AG10803 (cell line): Measurements from ENCODE around the gene AK8.

Source experiments
- DNase-seq: peaks from one replicate; pipeline ENCODE4 v3.0.0; 2010; ENCODE audit warnings: low read depth
- H3K4me3 ChIP-seq: 2 replicates; pipeline ENCODE4 v1.5.1; 2011; ENCODE audit warnings: mild to moderate bottlenecking, low read length, control low read depth
- CTCF ChIP-seq: conservative IDR thresholded peaks from 2 replicates; pipeline ENCODE4 v1.5.1; 2011; ENCODE audit warnings: mild to moderate bottlenecking, low read length, control low read depth, inconsistent platforms

AK8 gene

GRCh38 chr9:132837501-132838286 lies 40.4 kb downstream of the AK8 start:
- TF ChIP-seq CTCF: no peak
- DNase-seq: no peak

GRCh38 chr9:132834343-132834742 lies 43.7 kb downstream of the AK8 start:
- no peak for TF ChIP-seq CTCF
- no peak overlapping the region for H3K4me3 ChIP-seq
- DNase-seq: no peak

More at GRCh38 chr9:132837501-132838286, 40.4 kb downstream of the AK8 start:
- H3K4me3 ChIP-seq: no peak overlapping the region

GRCh38 chr9:132833550-132834121 lies 44.4 kb downstream of the AK8 start:
- DNase-seq: no peak
- no peak overlapping the region for H3K4me3 ChIP-seq
- TF ChIP-seq CTCF: no peak

GRCh38 chr9:132832171-132832881 lies 45.8 kb downstream of the AK8 start:
- no peak overlapping the region for H3K4me3 ChIP-seq
- no peak for TF ChIP-seq CTCF
- no peak for DNase-seq

GRCh38 chr9:132828201-132828770 lies 49.8 kb downstream of the AK8 start:
- TF ChIP-seq CTCF: no peak
- H3K4me3 ChIP-seq: no peak overlapping the region
- DNase-seq: no peak

- no peak for TF ChIP-seq CTCF
- no peak overlapping the region for H3K4me3 ChIP-seq
- DNase-seq: no peak
Measured at GRCh38 chr9:132827366-132827765, 50.7 kb downstream of the AK8 start.
